HL-60 (cell line): ENCODE data around the gene PTBP3.

Experiments
- CTCF ChIP-seq: IDR thresholded peaks from one replicate; pipeline ENCODE4 v1.5.1; 2011; ENCODE audit warnings: low read length, control low read depth, inconsistent platforms; ENCODE audit not compliant: insufficient read depth
- POLR2AphosphoS5 ChIP-seq: IDR thresholded peaks from 2 replicates; pipeline ENCODE4 v1.6.1; 2012; ENCODE audit warnings: low read depth
- REST ChIP-seq: IDR thresholded peaks from 2 replicates; pipeline ENCODE4 v1.6.1; 2012; ENCODE audit warnings: low read depth; ENCODE audit not compliant: insufficient replicate concordance
- SPI1 ChIP-seq: IDR thresholded peaks from 2 replicates; pipeline ENCODE4 v1.6.1; 2012; ENCODE audit warnings: low read depth, mild to moderate bottlenecking, borderline replicate concordance

GRCh38 chr9:112279501-112279900 lies 53.9 kb downstream of the PTBP3 start:
- TF ChIP-seq REST (no peak), CTCF (no peak), POLR2AphosphoS5 (no peak), SPI1 (no peak)
